HL-60 (cell line): ENCODE data around the gene FCN3.

Experiments
- DNase-seq, 2 experiments: peaks; one replicate each; pipeline ENCODE4 v3.0.0-alpha.2; 2010 to 2020; ENCODE audit warnings: low read depth in 1 of 2, low spot score in 1 of 2
- H3K27ac ChIP-seq: fragments of 250-450 bp; sonication (Bioruptor Pico); replicated peaks from 2 replicates; pipeline ENCODE4 v1.5.1; 2020; ENCODE audit warnings: mild to moderate bottlenecking, moderate library complexity
- H3K27me3 ChIP-seq: fragments of 250-450 bp; sonication (Bioruptor Pico); 2 replicates; pipeline ENCODE4 v1.5.1; 2021; ENCODE audit warnings: mild to moderate bottlenecking, moderate library complexity; ENCODE audit not compliant: insufficient read depth, poor library complexity, severe bottlenecking
- H3K4me3 ChIP-seq: replicated peaks from 2 replicates; pipeline ENCODE4 v1.5.1; 2011; ENCODE audit warnings: mild to moderate bottlenecking, control low read depth, low read length; ENCODE audit not compliant: insufficient read depth
- GABPA ChIP-seq: IDR thresholded peaks from 2 replicates; pipeline ENCODE4 v1.6.1; 2012; ENCODE audit warnings: low read depth
- POLR2AphosphoS5 ChIP-seq: IDR thresholded peaks from 2 replicates; pipeline ENCODE4 v1.6.1; 2012; ENCODE audit warnings: low read depth
- SPI1 ChIP-seq: IDR thresholded peaks from 2 replicates; pipeline ENCODE4 v1.6.1; 2012; ENCODE audit warnings: low read depth, mild to moderate bottlenecking, borderline replicate concordance
- TF ChIP-seq, protein P1 (sequence below): IDR thresholded peaks from 2 replicates; pipeline ENCODE4 v1.6.1; 2012; ENCODE audit warnings: low read depth; ENCODE audit not compliant: insufficient replicate concordance
- TF ChIP-seq, protein P2 (sequence below): IDR thresholded peaks from one replicate; pipeline ENCODE4 v1.5.1; 2011; ENCODE audit warnings: low read length, control low read depth, inconsistent platforms; ENCODE audit not compliant: insufficient read depth

FCN3 gene

DNA sequence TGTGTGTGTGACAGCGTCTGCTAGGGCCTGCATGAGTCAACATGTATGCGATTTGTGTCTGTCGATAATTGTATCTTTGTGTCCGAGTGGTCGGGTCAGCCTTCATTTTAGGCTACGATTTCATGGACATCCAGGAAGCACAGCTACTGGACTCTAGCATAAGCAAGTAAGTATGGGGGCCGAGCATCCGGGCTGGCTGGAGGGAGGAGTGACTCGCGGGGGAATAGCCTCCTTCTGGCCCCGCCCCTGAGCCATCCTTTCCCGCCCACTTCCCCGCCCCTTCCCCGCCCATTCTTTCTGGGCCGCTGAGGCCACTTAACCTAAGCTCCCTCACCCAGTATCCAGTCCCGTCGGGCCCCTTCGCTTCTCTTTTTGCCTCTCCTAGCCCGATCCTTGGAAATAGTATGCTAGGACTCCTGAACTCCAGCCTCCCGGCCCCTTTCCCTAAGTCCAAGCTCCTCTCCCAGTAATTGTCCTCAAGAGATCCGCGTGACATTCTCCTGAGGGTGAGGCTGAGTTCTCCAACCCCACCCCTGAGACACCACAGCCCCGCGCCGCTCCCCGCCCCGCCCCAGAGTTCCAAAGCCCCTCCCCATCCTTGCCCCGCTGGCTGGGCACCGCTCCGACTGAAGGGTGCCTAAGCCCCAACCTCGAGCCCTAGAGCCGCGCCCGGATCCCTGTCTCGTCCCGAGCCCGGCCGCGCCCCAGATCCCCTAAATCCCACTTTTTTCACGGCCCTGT lies 9.1 kb downstream of the FCN3 start:
- peak; percentile 62 to 75 for DNase-seq
- Histone ChIP-seq H3K27me3 (no peaks in the 10 kb centered on the region), H3K27ac (no peak overlapping the region), H3K4me3 (peak overlapping the region; percentile 47)
- TF ChIP-seq POLR2AphosphoS5 = no peak
- TF ChIP-seq SPI1 = no peak
- TF ChIP-seq, protein P1, sequence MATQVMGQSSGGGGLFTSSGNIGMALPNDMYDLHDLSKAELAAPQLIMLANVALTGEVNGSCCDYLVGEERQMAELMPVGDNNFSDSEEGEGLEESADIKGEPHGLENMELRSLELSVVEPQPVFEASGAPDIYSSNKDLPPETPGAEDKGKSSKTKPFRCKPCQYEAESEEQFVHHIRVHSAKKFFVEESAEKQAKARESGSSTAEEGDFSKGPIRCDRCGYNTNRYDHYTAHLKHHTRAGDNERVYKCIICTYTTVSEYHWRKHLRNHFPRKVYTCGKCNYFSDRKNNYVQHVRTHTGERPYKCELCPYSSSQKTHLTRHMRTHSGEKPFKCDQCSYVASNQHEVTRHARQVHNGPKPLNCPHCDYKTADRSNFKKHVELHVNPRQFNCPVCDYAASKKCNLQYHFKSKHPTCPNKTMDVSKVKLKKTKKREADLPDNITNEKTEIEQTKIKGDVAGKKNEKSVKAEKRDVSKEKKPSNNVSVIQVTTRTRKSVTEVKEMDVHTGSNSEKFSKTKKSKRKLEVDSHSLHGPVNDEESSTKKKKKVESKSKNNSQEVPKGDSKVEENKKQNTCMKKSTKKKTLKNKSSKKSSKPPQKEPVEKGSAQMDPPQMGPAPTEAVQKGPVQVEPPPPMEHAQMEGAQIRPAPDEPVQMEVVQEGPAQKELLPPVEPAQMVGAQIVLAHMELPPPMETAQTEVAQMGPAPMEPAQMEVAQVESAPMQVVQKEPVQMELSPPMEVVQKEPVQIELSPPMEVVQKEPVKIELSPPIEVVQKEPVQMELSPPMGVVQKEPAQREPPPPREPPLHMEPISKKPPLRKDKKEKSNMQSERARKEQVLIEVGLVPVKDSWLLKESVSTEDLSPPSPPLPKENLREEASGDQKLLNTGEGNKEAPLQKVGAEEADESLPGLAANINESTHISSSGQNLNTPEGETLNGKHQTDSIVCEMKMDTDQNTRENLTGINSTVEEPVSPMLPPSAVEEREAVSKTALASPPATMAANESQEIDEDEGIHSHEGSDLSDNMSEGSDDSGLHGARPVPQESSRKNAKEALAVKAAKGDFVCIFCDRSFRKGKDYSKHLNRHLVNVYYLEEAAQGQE = no peak
- TF ChIP-seq, protein P2, sequence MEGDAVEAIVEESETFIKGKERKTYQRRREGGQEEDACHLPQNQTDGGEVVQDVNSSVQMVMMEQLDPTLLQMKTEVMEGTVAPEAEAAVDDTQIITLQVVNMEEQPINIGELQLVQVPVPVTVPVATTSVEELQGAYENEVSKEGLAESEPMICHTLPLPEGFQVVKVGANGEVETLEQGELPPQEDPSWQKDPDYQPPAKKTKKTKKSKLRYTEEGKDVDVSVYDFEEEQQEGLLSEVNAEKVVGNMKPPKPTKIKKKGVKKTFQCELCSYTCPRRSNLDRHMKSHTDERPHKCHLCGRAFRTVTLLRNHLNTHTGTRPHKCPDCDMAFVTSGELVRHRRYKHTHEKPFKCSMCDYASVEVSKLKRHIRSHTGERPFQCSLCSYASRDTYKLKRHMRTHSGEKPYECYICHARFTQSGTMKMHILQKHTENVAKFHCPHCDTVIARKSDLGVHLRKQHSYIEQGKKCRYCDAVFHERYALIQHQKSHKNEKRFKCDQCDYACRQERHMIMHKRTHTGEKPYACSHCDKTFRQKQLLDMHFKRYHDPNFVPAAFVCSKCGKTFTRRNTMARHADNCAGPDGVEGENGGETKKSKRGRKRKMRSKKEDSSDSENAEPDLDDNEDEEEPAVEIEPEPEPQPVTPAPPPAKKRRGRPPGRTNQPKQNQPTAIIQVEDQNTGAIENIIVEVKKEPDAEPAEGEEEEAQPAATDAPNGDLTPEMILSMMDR = no peak
- TF ChIP-seq GABPA = no peak

DNA sequence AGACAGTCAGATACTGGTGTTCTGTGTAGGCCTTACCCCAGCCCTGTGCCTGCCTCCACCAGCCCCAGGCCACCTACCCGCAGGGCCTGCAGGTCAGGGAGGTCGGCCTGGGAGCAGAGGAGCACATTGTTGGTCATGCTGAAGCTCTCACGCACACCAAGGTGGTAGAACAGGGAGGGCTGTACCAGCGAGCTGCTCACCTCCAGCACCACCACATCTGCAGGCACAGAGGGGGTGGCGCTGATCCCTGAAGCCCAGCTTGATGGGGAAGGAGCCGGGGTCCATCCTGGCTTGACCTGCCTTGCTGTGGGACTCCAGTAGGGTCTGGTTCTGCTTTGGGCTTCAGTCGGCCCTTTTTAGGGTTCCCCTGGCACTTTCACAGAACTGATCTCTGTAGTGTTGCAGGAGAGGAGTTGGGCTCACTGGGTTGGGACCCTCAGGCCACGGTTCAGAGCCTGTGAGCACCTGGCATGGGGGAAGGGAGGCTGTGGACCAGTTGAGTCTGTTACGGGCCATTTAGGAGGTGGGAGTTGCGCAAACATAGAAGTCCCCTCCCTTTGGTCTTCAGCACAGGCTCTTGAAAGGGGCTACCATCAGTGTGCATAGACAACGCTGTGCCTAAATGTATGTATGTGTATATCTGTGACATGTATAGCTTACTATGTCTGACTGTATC lies 9.8 kb downstream of the FCN3 start:
- TF ChIP-seq GABPA (no peak), SPI1 (no peak), POLR2AphosphoS5 (no peak)
- TF ChIP-seq, protein P1 = no peak
- TF ChIP-seq, protein P2 = no peak
- DNase-seq = no peak
- Histone ChIP-seq H3K4me3 (no peak overlapping the region), H3K27ac (no peak overlapping the region), H3K27me3 (no peaks in the 10 kb centered on the region)

DNA sequence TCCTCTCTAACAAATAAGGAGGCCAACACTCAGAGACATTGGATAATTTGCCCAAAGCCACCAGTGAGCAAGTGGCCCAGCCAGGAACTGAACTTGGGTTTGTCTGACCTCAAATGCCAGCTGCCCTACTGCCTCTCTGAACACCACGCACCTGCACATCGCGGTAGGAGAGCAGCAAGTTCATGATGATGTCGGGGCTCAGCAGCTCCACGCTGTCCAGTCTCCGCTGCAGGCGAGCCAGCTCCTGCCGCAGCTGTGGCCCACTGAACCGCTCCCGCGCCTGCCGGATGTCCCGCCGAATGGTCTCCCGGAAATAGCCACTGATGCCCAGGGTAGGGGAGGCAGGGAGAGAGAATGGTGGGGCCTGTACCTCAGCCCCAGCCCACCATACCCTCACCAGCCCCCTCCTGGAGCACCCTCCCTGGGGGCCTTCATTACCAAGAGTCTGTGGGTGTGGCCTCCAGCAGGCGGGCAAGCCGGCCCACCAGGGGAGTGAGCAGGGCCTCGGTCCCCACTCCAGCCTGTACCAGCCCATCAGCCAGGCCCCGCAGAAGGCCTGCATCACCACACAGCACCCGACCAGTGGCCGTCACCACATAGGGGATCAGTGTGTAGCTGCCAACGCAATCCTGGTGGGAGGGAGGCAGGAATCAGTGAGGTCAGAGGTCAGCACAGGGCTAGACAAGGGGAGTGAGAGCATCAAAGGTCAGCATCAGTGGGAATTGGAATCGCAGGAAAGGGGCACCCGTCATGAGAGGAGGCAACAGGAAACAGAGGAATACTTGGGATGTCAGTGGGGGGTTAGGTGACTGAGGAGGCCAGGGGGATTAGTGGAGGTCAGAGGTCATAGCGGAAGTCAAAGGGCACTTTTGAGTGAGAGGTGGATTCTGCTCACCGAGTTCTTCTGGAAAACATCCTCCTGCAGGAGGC lies 10.6 kb downstream of the FCN3 start:
- peaks cover 5% of the 10 kb centered on the region for H3K27me3 ChIP-seq
- H3K4me3 ChIP-seq = no peak overlapping the region
- no peak for DNase-seq
- no peak overlapping the region for H3K27ac ChIP-seq
- TF ChIP-seq, protein P2 = no peak
- TF ChIP-seq SPI1 = no peak
- no peak for TF ChIP-seq GABPA
- TF ChIP-seq, protein P1 = no peak
- TF ChIP-seq POLR2AphosphoS5 = no peak
